ENCODE measurements around the gene ADAMTS3. TPM values are rescaled to one million over a fixed set of nuclear protein-coding genes. Genes with fewer than 3 reads are reported as not detected.

ADAMTS3 gene
- total RNA-seq, 6 experiments from 2014 or later: 0.03 to 0.19 TPM; not detected in 4

- H3K9me3 Mint-ChIP-seq: no peaks in the 10 kb centered on the region
- H3K36me3 Mint-ChIP-seq (ENCODE audit: low read depth): no peaks in the 10 kb centered on the region
- H3K27me3 Mint-ChIP-seq (ENCODE audit: insufficient read depth): no peaks in the 10 kb centered on the region; the same call in none of the 2 replicates
- peaks cover 26% of the 10 kb centered on the region for H3K4me1 Mint-ChIP-seq (ENCODE audit: low read depth)
- no peak overlapping the region for H3K27ac Mint-ChIP-seq
- no peak for DNase-seq
- TF ChIP-seq CTCF (IDR thresholded peaks at IDR 0.05): no peak
- no peak overlapping the region for H3K4me3 Mint-ChIP-seq
These were observed 245.8 kb downstream of the ADAMTS3 start for GRCh38 chr4:72323227-72323626.

GRCh38 chr4:72320223-72320948, 248.6 kb downstream of the ADAMTS3 start:
- Mint-ChIP-seq H3K9me3 (no peaks in the 10 kb centered on the region), H3K36me3 (ENCODE audit: low read depth) (no peaks in the 10 kb centered on the region), H3K4me1 (ENCODE audit: low read depth) (peaks cover 29% of the 10 kb centered on the region), H3K27me3 (ENCODE audit: insufficient read depth) (no peaks in the 10 kb centered on the region; the same call in none of the 2 replicates), H3K4me3 (peak overlapping the region; percentile 57), H3K27ac (peak overlapping the region; percentile 77)
- DNase-seq: no peak
- no peak for TF ChIP-seq CTCF (IDR thresholded peaks at IDR 0.05)

GRCh38 chr4:72319601-72320021, 249.4 kb downstream of the ADAMTS3 start:
- peak; percentile 83 for DNase-seq
- no peaks in the 10 kb centered on the region; the same call in none of the 2 replicates for H3K27me3 Mint-ChIP-seq (ENCODE audit: insufficient read depth)
- H3K27ac Mint-ChIP-seq: peak overlapping the region; percentile 77
- H3K4me1 Mint-ChIP-seq (ENCODE audit: low read depth): peaks cover 36% of the 10 kb centered on the region
- no peaks in the 10 kb centered on the region for H3K36me3 Mint-ChIP-seq (ENCODE audit: low read depth)
- H3K4me3 Mint-ChIP-seq: peak overlapping the region; percentile 57
- no peak for TF ChIP-seq CTCF (IDR thresholded peaks at IDR 0.05)
- H3K9me3 Mint-ChIP-seq: no peaks in the 10 kb centered on the region

GRCh38 chr4:72318421-72319170, 250.4 kb downstream of the ADAMTS3 start:
- Mint-ChIP-seq H3K27me3 (ENCODE audit: insufficient read depth) (no peaks in the 10 kb centered on the region; the same call in none of the 2 replicates), H3K4me3 (peak overlapping the region; percentile 57), H3K27ac (peak overlapping the region; percentile 77; the same call in 1 of the 2 replicates), H3K36me3 (ENCODE audit: low read depth) (no peaks in the 10 kb centered on the region), H3K9me3 (no peaks in the 10 kb centered on the region), H3K4me1 (ENCODE audit: low read depth) (peaks cover 39% of the 10 kb centered on the region)
- no peak for DNase-seq
- no peak for TF ChIP-seq CTCF (IDR thresholded peaks at IDR 0.05)

- peak; percentile 68 for DNase-seq
- TF ChIP-seq CTCF (IDR thresholded peaks at IDR 0.05): no peak
These were observed 254.2 kb downstream of the ADAMTS3 start for GRCh38 chr4:72314869-72315268.

More at GRCh38 chr4:72314869-72315268, 254.2 kb downstream of the ADAMTS3 start:
- no peaks in the 10 kb centered on the region; the same call in 1 of the 2 replicates for H3K27me3 Mint-ChIP-seq (ENCODE audit: insufficient read depth)
- peaks cover 58% of the 10 kb centered on the region for H3K4me1 Mint-ChIP-seq (ENCODE audit: low read depth)
- H3K36me3 Mint-ChIP-seq (ENCODE audit: low read depth): no peaks in the 10 kb centered on the region
- no peaks in the 10 kb centered on the region for H3K9me3 Mint-ChIP-seq
- H3K4me3 Mint-ChIP-seq: no peak overlapping the region
- no peak overlapping the region for H3K27ac Mint-ChIP-seq

All from HFFc6 (cell line).